BJ (cell line): ENCODE data around the gene TSEN34. TPM values are rescaled to one million over a fixed set of nuclear protein-coding genes. Genes with fewer than 3 reads are reported as not detected.

Experiments used
- CTCF ChIA-PET: fragments of 350-600 bp; formaldehyde crosslinking; extraction: SDS; loops from one replicate; lab custom pipeline; 2021; ENCODE audit warnings: antibody characterized with exemption, inconsistent platforms; lab: Yijun Ruan, JAX
- POLR2A ChIA-PET: fragments of 300-600 bp; sonication (Branson Sonifier 250); formaldehyde crosslinking; extraction: SDS; loops from one replicate; lab custom pipeline; 2021; ENCODE audit warnings: antibody characterized with exemption; lab: Charles Lee
- DNase-seq: peaks from one replicate; pipeline ENCODE4 v3.0.0-alpha.2; 2011; ENCODE audit warnings: low read depth
- H3K27me3 ChIP-seq: 2 replicates; pipeline ENCODE4 v1.6.0; 2011; ENCODE audit warnings: low read length; ENCODE audit not compliant: control insufficient read depth, insufficient read depth
- H3K36me3 ChIP-seq: 2 replicates; pipeline ENCODE4 v1.5.1; 2011; ENCODE audit warnings: low read length; ENCODE audit not compliant: control insufficient read depth, insufficient read depth
- H3K4me3 ChIP-seq: 2 replicates; pipeline ENCODE4 v1.5.1; 2011; ENCODE audit warnings: low read depth, mild to moderate bottlenecking, control low read depth, low read length
- polyA plus RNA-seq: library from polyadenylated mRNA; depleted of rRNA; stranded (reverse); fragments of >200 nt; gene quantifications from 2 replicates; pipeline ENCODE4 v1.2.3, GENCODE V29; 2011
- TF ChIP-seq, protein P1 (sequence below): IDR thresholded peaks from 2 replicates; pipeline ENCODE4 v1.5.1; 2011; ENCODE audit warnings: low read depth, mild to moderate bottlenecking, control low read depth, inconsistent platforms, low read length, moderate library complexity; ENCODE audit not compliant: insufficient read depth

Gene TSEN34
- polyA plus RNA-seq, 1 experiment: 53.9 TPM

DNA sequence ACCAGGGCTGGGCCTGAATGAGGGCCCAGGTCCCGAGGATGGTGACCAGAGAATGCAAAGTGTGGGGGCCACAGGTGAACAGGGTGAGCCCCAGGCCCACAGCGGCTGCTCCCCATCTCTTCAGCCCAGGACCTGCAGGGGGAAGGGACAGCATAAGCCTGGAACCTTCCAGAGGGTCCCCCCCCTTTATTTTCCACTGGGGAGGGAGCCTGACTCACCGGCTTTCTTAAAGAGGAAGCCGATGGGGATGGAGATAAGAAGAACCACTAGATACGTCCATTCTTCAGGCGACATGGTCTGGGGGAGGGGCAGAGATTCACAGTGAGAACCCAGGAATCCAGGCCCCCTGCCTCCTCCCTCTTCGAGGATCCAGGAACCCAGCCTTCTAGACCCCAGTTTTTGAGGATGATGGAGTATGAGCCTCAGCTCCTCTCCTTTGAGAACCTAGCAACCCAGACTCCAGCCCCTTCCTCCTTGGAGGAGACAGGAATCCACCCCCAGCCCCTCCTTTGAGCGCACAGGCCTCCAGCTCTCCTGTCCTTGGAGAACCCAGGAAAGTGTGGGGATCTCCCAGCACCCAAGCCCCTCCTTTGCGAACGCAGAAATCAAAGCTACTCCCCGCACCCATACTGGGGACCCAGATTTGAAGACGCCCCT lies 2.8 kb upstream of the TSEN34 start:
- CTCF ChIA-PET: interaction anchor here (0.7 to 2.0 kb wide), 3 partner anchors 15 to 77 kb away, joined by 3 to 9 read pairs (median 3); no protein-coding TSS in a partner anchor
- POLR2A ChIA-PET: interaction anchor here (0.6 kb wide), 1 partner anchor 279 kb away, joined by 3 read pairs; no protein-coding TSS in a partner anchor
- Histone ChIP-seq H3K36me3 (peaks cover 16% of the 10 kb centered on the region), H3K4me3 (peak overlapping the region; percentile 79), H3K27me3 (no peaks in the 10 kb centered on the region)
- TF ChIP-seq, protein P1, sequence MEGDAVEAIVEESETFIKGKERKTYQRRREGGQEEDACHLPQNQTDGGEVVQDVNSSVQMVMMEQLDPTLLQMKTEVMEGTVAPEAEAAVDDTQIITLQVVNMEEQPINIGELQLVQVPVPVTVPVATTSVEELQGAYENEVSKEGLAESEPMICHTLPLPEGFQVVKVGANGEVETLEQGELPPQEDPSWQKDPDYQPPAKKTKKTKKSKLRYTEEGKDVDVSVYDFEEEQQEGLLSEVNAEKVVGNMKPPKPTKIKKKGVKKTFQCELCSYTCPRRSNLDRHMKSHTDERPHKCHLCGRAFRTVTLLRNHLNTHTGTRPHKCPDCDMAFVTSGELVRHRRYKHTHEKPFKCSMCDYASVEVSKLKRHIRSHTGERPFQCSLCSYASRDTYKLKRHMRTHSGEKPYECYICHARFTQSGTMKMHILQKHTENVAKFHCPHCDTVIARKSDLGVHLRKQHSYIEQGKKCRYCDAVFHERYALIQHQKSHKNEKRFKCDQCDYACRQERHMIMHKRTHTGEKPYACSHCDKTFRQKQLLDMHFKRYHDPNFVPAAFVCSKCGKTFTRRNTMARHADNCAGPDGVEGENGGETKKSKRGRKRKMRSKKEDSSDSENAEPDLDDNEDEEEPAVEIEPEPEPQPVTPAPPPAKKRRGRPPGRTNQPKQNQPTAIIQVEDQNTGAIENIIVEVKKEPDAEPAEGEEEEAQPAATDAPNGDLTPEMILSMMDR: no peak
- no peak for DNase-seq

DNA sequence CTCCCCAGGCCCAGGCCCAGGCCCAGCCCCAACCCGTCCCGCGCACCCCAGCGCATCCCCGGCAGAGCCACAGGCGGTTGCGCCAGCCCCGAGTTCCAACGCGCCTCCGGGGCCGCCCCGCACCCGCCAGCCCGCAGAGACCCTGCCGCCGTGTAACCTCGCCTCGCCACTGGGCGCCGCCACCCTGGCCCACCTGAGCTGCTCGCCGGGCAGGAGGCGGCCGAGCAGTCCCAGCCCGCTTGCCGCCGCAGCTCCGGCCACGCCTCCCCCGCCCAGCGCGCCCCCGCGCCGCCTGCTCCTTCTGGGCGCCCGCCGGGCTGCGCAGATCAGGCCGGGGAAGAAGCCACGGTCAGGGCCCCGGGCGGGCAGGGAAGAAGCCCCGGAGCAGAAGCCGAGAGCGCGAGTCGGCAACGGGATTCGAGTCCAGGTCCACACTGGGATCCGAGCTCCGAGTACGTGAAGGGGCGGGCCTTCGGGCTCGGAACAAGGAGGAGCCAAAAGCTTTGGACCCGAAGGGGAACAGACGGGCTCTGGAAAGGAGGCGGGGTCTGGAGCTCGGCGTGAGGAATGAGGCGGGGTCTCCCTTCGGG lies 1.9 kb upstream of the TSEN34 start, which contains the start of gene MBOAT7:
Gene MBOAT7 (minus strand): TSS at position 436 of the 590 bp plus-strand sequence. CDS start 1,072 bp downstream, outside the sequence.
- CTCF ChIA-PET: interaction anchor here (1.2 to 2.0 kb wide), 3 partner anchors 15 to 21 kb away, joined by 3 to 9 read pairs (median 5); no protein-coding TSS in a partner anchor
- no peak for DNase-seq
- H3K36me3 ChIP-seq: peaks cover 13% of the 10 kb centered on the region
- TF ChIP-seq, protein P1: no peak
- no peaks in the 10 kb centered on the region for H3K27me3 ChIP-seq
- peak within 1 kb of the TSS; percentile 79 for H3K4me3 ChIP-seq
- POLR2A ChIA-PET: interaction anchor here (0.7 to 1.5 kb wide), 6 partner anchors 12 to 260 kb away, joined by 3 to 7 read pairs (median 4); partner anchors contain the start of genes LENG1, LENG8 and RPS9

DNA sequence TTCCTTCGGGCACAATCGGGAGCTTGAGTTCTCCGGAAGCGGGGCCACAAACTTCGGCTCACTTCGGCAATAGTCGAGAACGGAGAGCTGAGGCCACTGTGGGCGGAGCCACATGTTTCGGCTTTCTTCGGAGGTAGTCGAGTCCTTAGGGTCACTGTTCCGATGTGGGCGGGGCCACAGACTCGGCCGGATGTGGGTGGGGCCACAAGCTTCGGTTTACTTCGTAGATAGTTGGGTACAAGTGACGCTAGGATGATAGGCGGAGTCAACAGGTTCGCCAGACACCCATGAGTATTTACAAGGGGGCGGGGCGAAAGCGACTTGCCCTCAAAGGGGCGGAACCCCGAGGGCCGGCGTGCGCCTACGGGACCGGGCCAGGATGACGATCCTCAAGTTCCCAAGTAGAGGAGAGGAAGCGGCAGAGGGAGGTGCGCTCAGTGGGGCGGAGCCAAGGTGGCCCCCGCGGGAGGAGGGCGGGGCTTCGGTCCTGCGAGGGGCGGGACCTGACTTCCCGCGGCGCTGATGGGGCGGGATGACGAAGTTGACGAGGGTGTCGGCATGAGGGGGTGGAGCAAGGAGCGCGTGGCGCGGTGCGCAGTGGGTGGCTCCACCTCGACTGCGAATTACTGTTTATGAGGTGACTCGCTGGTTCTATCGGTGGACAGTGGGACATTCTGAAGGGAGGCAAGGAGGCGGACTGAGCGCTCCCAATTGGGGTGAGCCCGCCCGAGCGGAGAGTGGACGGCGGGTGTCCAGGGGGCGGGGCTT lies 1.2 kb upstream of the TSEN34 start:
- Histone ChIP-seq H3K4me3 (peak overlapping the region; percentile 79), H3K27me3 (no peaks in the 10 kb centered on the region), H3K36me3 (peaks cover 13% of the 10 kb centered on the region)
- ChIA-PET CTCF (interaction anchor here (1.0 to 2.0 kb wide), 4 partner anchors 16 to 21 kb away, joined by 3 to 9 read pairs (median 4); no protein-coding TSS in a partner anchor), POLR2A (interaction anchor here (0.6 to 1.5 kb wide), 10 partner anchors 11 to 337 kb away, joined by 3 to 7 read pairs (median 3); partner anchors contain the start of genes LENG1, LENG8 and RPS9)
- DNase-seq: peak; percentile 99
- TF ChIP-seq, protein P1: no peak

DNA sequence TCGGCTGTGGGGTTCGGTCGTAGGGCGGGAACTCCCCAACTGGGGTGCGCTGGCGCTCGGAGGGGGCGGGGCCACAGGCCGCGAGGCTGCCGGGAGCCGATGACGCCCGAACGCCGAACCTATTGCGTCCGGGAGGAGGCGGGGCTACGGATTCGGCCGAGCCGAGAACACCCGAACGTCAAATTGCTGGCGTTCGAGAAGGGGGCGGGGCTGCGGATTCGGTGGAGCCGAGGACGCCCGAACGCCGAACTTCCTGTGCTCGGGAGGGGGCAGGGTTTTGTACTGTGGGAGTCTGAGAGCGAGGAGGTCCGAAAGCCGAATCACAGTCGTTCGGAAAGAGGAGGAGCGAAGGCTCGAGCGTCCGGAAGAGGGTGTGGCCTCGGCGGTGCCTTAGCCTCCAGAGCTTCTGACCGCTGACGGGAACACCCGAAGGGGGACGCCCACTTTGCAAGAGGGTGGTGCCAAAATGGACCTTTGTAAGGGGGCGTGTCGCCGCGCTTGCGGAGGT lies 551 bp upstream of the TSEN34 start:
- peak overlapping the region; percentile 68 for H3K4me3 ChIP-seq
- ChIA-PET CTCF (interaction anchor here (0.7 to 1.2 kb wide), 4 partner anchors 10 to 44 kb away, joined by 3 to 4 read pairs (median 3); no protein-coding TSS in a partner anchor), POLR2A (interaction anchor here (0.6 to 1.0 kb wide), 6 partner anchors 11 to 337 kb away, joined by 3 to 4 read pairs (median 3); no protein-coding TSS in a partner anchor)
- H3K36me3 ChIP-seq: peaks cover 11% of the 10 kb centered on the region
- DNase-seq: peak; percentile 98
- H3K27me3 ChIP-seq: no peaks in the 10 kb centered on the region
- TF ChIP-seq, protein P1: no peak
